Activated B cell treated with CpG ODN at 0.5 μM for 24 hours (primary cell): ENCODE results near the gene EPDR1. TPM values are rescaled to one million over a fixed set of nuclear protein-coding genes. Genes with fewer than 3 reads are reported as not detected.

ENCODE experiments used
- ATAC-seq: fragments of 200-7000 bp; cut with Tn5 transposase; one replicate; pipeline ENCODE4 v1.10.0; 2021; ENCODE audit warnings: low read depth, mild to moderate bottlenecking, moderate library complexity
- CTCF ChIA-PET: fragments of 350-600 bp; sonication (Branson Sonifier 250); formaldehyde crosslinking; loops from one replicate; lab custom pipeline; 2021; ENCODE audit warnings: antibody characterized with exemption; lab: Charles Lee
- POLR2A ChIA-PET: fragments of 350-600 bp; sonication (Branson Sonifier 250); formaldehyde crosslinking; loops from one replicate; lab custom pipeline; 2021; ENCODE audit warnings: antibody characterized with exemption; lab: Charles Lee
- DNase-seq: peaks from one replicate; pipeline ENCODE4 v3.0.0; 2022
- H3K27ac Mint-ChIP-seq: one replicate; pipeline ENCODE4 v1.8.0; 2020; ENCODE audit warnings: mixed read lengths
- H3K27me3 Mint-ChIP-seq: one replicate; pipeline ENCODE4 v1.8.0; 2021; ENCODE audit warnings: mixed read lengths
- H3K36me3 Mint-ChIP-seq: one replicate; pipeline ENCODE4 v1.8.0; 2021; ENCODE audit warnings: low read depth, mixed read lengths
- H3K4me1 Mint-ChIP-seq: one replicate; pipeline ENCODE4 v1.8.0; 2021; ENCODE audit warnings: mixed read lengths
- H3K4me3 Mint-ChIP-seq: one replicate; pipeline ENCODE4 v1.8.0; 2020; ENCODE audit warnings: mild to moderate bottlenecking, mixed read lengths
- H3K9me3 Mint-ChIP-seq: one replicate; pipeline ENCODE4 v1.8.0; 2020; ENCODE audit warnings: mixed read lengths
- CTCF ChIP-seq: fragments of 200-600 bp; IDR thresholded peaks from one replicate; pipeline ENCODE4 v1.8.0; 2022; ENCODE audit warnings: antibody characterized with exemption, mild to moderate bottlenecking
- intact Hi-C: fragments of 100-400 bp; cut with micrococcal nuclease; formaldehyde crosslinking; loops from one replicate; pipeline ENCODE4 v1.15.1; 2024
- total RNA-seq: library from RNA; stranded (reverse); gene quantifications from 2 replicates; pipeline ENCODE4 v1.2.3, GENCODE V29; 2022

EPDR1 gene
- total RNA-seq, 1 donor from 2014 or later, result 0.69 TPM

- intact Hi-C loops, result no loop called here
These were observed 66.5 kb downstream of the EPDR1 start for GRCh38 chr7:37986908-37987330.

GRCh38 chr7:37987732-37988131 lies 67.3 kb downstream of the EPDR1 start:
- no peak for TF ChIP-seq CTCF
- POLR2A ChIA-PET, result no interaction called here
- H3K36me3 Mint-ChIP-seq, result no peaks in the 10 kb centered on the region
- no peaks in the 10 kb centered on the region for H3K4me1 Mint-ChIP-seq
- ATAC-seq, result no peak
- no peak overlapping the region for H3K27ac Mint-ChIP-seq
- H3K4me3 Mint-ChIP-seq, result no peak overlapping the region
- no peaks in the 10 kb centered on the region for H3K9me3 Mint-ChIP-seq
- intact Hi-C loops, result no loop called here
- CTCF ChIA-PET, result no interaction called here
- no peak for DNase-seq
- H3K27me3 Mint-ChIP-seq, result peaks cover 7% of the 10 kb centered on the region

More at GRCh38 chr7:37986908-37987330, 66.5 kb downstream of the EPDR1 start:
- ChIA-PET CTCF (no interaction called here), POLR2A (no interaction called here)
- TF ChIP-seq CTCF, result no peak
- Mint-ChIP-seq H3K4me3 (no peak overlapping the region), H3K4me1 (no peaks in the 10 kb centered on the region), H3K36me3 (no peaks in the 10 kb centered on the region), H3K9me3 (no peaks in the 10 kb centered on the region), H3K27me3 (peaks cover 7% of the 10 kb centered on the region), H3K27ac (no peak overlapping the region)
- no peak for DNase-seq
- no peak for ATAC-seq

- ATAC-seq (no peak), DNase-seq (no peak)
- Mint-ChIP-seq H3K4me1 (no peaks in the 10 kb centered on the region), H3K27me3 (peaks cover 7% of the 10 kb centered on the region), H3K27ac (no peak overlapping the region), H3K4me3 (no peak overlapping the region), H3K9me3 (no peaks in the 10 kb centered on the region), H3K36me3 (no peaks in the 10 kb centered on the region)
- ChIA-PET POLR2A (no interaction called here), CTCF (no interaction called here)
- TF ChIP-seq CTCF, result no peak
- intact Hi-C loops, result no loop called here
These were observed 68.5 kb downstream of the EPDR1 start for GRCh38 chr7:37988721-37989650.

- DNase-seq (no peak), ATAC-seq (no peak)
- no peak for TF ChIP-seq CTCF
- peaks cover 7% of the 10 kb centered on the region for H3K27me3 Mint-ChIP-seq
- H3K9me3 Mint-ChIP-seq, result no peaks in the 10 kb centered on the region
- intact Hi-C loops, result no loop called here
- no peaks in the 10 kb centered on the region for H3K4me1 Mint-ChIP-seq
- no peaks in the 10 kb centered on the region for H3K36me3 Mint-ChIP-seq
- ChIA-PET POLR2A (no interaction called here), CTCF (no interaction called here)
- H3K27ac Mint-ChIP-seq, result no peak overlapping the region
- no peak overlapping the region for H3K4me3 Mint-ChIP-seq
These were observed 69.9 kb downstream of the EPDR1 start for GRCh38 chr7:37990337-37990736.

GRCh38 chr7:37993060-37993501 lies 72.6 kb downstream of the EPDR1 start:
- POLR2A ChIA-PET, result no interaction called here
- Mint-ChIP-seq H3K36me3 (no peaks in the 10 kb centered on the region), H3K27ac (no peak overlapping the region), H3K9me3 (peaks cover 5% of the 10 kb centered on the region), H3K4me1 (no peaks in the 10 kb centered on the region), H3K4me3 (no peak overlapping the region), H3K27me3 (peaks cover 4% of the 10 kb centered on the region)
- CTCF ChIA-PET, result no interaction called here
- DNase-seq (no peak), ATAC-seq (no peak)
- intact Hi-C loops, result no loop called here
- no peak for TF ChIP-seq CTCF
